ENCODE measurements around the gene GREB1. TPM values are rescaled to one million over a fixed set of nuclear protein-coding genes. Genes with fewer than 3 reads are reported as not detected.

GREB1 gene
- total and polyA plus RNA-seq, 2 of the 4 experiments (the other 2 are of a cell fraction) = 0.05 TPM; not detected in 1

DNA sequence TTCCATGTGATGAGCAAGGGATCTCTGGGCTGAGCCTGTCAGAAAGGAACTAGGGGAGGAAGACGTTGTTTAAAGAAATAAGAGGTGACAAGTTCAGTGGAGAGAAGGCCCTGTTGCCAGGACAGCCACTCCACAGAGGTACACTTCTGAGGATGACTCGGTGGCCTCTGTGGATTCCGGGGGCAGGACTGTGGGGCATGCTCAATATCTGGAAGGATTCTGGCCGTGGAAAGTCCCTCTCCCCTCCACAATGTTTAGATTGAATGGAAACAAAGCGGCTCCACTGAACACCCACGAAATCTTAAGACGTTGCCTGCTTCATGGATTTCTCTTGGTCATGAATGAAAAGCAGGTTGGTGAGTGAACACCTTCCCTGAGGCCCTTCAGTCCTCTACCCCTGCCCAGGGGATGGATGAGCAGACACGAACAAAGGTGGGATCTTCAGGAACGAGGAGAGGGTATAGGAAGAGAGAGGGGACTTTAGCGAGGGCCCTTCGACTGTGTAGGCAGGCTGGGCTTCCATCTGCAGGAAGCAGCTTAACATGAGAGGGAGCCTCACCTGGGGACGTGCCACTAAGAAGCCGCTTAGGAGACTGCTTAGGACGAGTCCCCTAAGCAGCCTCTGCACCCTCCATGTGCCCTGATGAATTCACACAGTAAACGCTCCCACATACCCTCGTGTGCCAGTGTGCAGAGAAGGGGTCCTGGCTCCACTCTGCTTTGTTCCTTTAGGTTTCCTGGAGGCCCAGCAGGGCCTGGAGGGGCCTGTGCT is 134.2 kb downstream of the GREB1 start:
- Histone ChIP-seq H2BK20ac (ENCODE audit: low read depth, low read length) (no peak overlapping the region), H3K14ac (replicated peaks; ENCODE audit: low read depth, low read length) (no peak overlapping the region), H3K9me3 (ENCODE audit: control insufficient read depth, insufficient read depth, low read length) (no peaks in the 10 kb centered on the region), H2AFZ (replicated peaks; ENCODE audit: low read length, poor library complexity) (no peak overlapping the region), H3K79me1 (ENCODE audit: low read depth in 1 of 2, low read length in 2 of 2) (no peaks in the 10 kb centered on the region), H2AK5ac (ENCODE audit: low read depth, low read length) (no peak overlapping the region), H3K4ac (ENCODE audit: low read depth, low read length) (no peak overlapping the region), H2BK5ac (ENCODE audit: low read depth, low read length, poor library complexity, severe bottlenecking) (no peak overlapping the region), H4K5ac (ENCODE audit: low read depth, low read length) (no peak overlapping the region), H4K91ac (ENCODE audit: insufficient read depth, low read depth, low read length) (no peak overlapping the region), H3K9me1 (ENCODE audit: insufficient read depth, low read length) (0 out of 2 replicates have a peak, but pooled peaks cover 3% of the 10 kb centered on the region), H3K23ac (ENCODE audit: low read depth, low read length) (no peak overlapping the region), H3K9ac (ENCODE audit: low read depth, low read length) (no peak overlapping the region), H4K20me1 (ENCODE audit: insufficient read depth, low read length) (no peaks in the 10 kb centered on the region), H3K56ac (ENCODE audit: extremely low read depth, insufficient read depth, low read length) (no peak overlapping the region), H3K27me3 (ENCODE audit: control insufficient read depth, insufficient read depth, low read length) (peaks cover 52% of the 10 kb centered on the region), H2BK120ac (ENCODE audit: low read depth, low read length) (no peak overlapping the region), H3K36me3 (ENCODE audit: control insufficient read depth, insufficient read depth, low read length) (no peaks in the 10 kb centered on the region), H2AK9ac (replicated peaks; ENCODE audit: low read depth, low read length, poor library complexity) (no peak overlapping the region), H3K27ac (ENCODE audit: insufficient read depth, low read length) (no peak overlapping the region), H3K18ac (ENCODE audit: low read depth, low read length) (no peak overlapping the region), H3K4me3 (ENCODE audit: insufficient read depth, low read depth, low read length) (no peak overlapping the region), H3K4me2 (ENCODE audit: low read depth, low read length) (no peak overlapping the region), H3K4me1 (ENCODE audit: control insufficient read depth, insufficient read depth, low read length) (peaks cover 4% of the 10 kb centered on the region; the same call in 1 of the 2 replicates), H4K8ac (ENCODE audit: low read depth in 2 of 2, low read length in 2 of 2) (no peak overlapping the region), H2BK15ac (ENCODE audit: low read depth, low read length) (no peak overlapping the region)
- ChIA-PET POLR2A (ENCODE audit: unreplicated experiment) (no interaction called here), CTCF (no interaction called here)
- in situ Hi-C loops (cut with MboI; ENCODE audit: low sequenced_read_pairs) = no loop called here
- TF ChIP-seq, protein P1, sequence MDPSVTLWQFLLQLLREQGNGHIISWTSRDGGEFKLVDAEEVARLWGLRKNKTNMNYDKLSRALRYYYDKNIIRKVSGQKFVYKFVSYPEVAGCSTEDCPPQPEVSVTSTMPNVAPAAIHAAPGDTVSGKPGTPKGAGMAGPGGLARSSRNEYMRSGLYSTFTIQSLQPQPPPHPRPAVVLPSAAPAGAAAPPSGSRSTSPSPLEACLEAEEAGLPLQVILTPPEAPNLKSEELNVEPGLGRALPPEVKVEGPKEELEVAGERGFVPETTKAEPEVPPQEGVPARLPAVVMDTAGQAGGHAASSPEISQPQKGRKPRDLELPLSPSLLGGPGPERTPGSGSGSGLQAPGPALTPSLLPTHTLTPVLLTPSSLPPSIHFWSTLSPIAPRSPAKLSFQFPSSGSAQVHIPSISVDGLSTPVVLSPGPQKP (IDR thresholded peaks at IDR 0.05; ENCODE audit: borderline replicate concordance, low read depth, low read length) = no peak
- TF ChIP-seq NFE2L2 (IDR thresholded peaks at IDR 0.05; ENCODE audit: low read depth, low read length) (no peak), POLR2A (IDR thresholded peaks at IDR 0.05; ENCODE audit: low read depth, low read length) (no peak), MAZ (IDR thresholded peaks at IDR 0.05; ENCODE audit: borderline replicate concordance, low read depth, low read length) (no peak)
- dilution Hi-C loops (cut with HindIII; ENCODE audit: low sequenced_read_pairs, unreplicated experiment) = no loop called here
- no CpG with 5 or more reads among the region's 16 CpGs for WGBS, 2 experiments (ENCODE audit: extremely low coverage in 2 of 2, insufficient read length in 1 of 2)
- ATAC-seq (ENCODE audit: low read depth) = no peak
- intact Hi-C loops (cut with micrococcal nuclease) = no loop called here
- DNase-seq = no peak
- no TSS peak for BruUV-seq (replicated peaks)

Data from IMR-90 (cell line).